Measurements from ENCODE around the gene GCAT. TPM values are rescaled to one million over a fixed set of nuclear protein-coding genes. Genes with fewer than 3 reads are reported as not detected.

Gene GCAT
- 16.9 TPM for total RNA-seq

DNA sequence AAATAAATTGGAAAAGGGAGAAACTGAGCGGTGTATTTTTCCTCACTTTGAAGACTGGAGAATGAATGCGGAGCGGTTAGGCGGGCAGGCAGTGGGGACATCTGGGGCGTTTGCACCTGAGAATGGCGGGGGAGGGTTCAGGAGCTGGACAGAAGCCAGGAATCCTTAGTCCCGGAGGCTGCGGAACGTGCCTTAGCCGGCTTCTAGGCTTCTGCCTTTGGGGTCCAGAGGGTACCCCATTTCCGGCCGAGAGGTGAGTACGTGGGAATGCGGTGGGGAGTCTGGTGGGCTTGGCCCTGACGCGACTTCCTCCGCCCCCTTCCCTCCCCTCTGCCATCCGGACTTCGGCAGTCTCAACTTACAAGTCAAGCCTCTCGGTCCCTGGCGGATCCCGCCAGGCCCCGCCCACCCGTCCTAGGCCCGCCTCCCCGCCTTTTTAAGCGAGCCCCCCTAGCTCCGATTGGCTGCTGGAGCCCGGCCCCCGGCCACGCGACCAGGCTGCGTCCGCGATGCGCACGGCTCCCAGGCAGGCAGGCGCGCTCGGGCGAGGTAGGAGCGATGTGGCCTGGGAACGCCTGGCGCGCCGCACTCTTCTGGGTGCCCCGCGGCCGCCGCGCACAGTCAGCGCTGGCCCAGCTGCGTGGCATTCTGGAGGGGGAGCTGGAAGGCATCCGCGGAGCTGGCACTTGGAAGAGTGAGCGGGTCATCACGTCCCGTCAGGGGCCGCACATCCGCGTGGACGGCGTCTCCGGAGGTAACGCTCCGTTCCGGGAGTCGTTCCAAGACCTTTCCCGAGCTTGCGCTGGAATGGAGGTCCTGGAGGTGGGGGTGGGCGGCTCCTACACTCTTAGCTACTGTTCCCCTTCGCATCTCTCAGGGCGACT lies at the start of gene GCAT:
GCAT (plus strand) TSS at position 525 of the 884 bp plus-strand sequence; CDS start at position 559, 34 bp downstream.

DNA sequence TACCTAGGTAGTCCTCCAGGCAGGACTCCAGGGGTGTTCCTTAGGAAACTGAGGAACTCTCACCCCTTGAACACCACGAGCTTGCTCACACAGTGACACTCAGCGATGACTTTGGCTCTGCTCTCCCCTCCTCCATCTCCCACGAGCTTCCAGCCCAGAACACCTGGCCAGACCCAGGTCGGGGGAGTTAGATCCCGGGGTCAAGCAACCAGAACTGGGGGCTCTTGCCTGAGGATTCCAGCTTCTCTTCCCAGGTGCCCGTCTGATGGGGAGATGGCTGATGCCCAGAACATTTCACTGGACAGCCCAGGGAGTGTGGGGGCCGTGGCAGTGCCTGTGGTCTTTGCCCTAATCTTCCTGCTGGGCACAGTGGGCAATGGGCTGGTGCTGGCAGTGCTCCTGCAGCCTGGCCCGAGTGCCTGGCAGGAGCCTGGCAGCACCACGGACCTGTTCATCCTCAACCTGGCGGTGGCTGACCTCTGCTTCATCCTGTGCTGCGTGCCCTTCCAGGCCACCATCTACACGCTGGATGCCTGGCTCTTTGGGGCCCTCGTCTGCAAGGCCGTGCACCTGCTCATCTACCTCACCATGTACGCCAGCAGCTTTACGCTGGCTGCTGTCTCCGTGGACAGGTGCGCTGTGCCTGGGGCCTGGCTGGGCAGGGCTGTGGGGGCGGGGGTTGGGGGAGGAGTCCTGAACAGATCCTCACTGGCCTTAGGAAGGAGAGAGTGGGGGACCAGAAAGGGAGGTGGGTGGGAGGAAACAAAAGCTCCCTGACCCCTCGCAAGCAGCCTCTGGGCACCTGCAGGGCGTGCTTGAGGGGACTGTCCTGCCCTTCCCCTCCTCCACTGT lies 15.6 kb downstream of the GCAT start, which contains the start of gene GALR3:
GALR3 (plus strand) TSS at position 249 of the 852 bp plus-strand sequence; CDS start at position 274, 25 bp downstream.

DNA sequence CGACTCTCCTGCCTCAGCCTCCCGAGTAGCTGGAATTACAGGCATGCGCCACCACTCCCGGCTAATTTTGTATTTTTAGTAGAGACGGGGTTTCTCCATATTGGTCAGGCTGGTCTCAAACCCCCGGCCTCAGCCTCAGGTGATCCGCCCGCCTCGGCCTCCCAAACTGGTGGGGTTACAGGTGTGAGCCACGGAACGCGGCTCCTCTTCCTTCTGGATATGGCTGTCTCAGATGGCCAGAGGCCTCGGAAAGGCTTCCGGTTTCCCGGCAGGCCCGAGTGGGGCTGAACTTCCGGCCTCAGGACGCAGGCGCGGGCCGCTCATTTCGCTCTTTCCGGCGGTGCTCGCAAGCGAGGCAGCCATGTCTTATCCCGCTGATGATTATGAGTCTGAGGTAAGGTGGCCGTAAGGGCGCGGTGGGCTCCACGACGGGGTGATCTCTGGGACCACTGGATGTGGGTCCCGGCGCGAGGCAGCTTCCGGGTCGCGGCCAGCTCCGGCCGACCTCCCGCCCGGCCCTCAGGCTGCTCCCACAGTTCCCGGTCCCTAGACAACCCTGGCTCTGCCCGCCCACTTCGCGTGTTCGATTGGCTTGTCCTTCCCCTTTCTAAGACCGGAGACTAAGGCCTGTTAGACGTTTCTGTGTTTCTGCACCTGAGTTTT lies 41.5 kb downstream of the GCAT start, which contains the start of gene EIF3L:
EIF3L (plus strand) TSS at position 331 of the 663 bp plus-strand sequence; CDS start at position 362, 31 bp downstream.

Small RNAs within 50 kb of the gene (small RNA-seq; reads per million reads assigned to genes)
- gene MIR659 (ENCODE audit: low replicate concordance): 0.49 reads per million, percentile 60 among the genes with 10 or more reads in this experiment

Other genes with a start within 250 kb of the GCAT start
- gene CDC42EP1, start 247.5 kb upstream of the GCAT start, total RNA-seq: 40.2 TPM
- gene LGALS2, start 227.8 kb upstream of the GCAT start, total RNA-seq: 8.2 TPM
- 52.0 TPM for gene GGA1, start 199.1 kb upstream of the GCAT start, total RNA-seq
- gene SH3BP1, start 168.3 kb upstream of the GCAT start, total RNA-seq: 11.7 TPM
- 11.3 TPM for gene PDXP, start 149.2 kb upstream of the GCAT start, total RNA-seq
- 895 TPM for gene LGALS1, start 132.3 kb upstream of the GCAT start, total RNA-seq
- gene NOL12, start 121.6 kb upstream of the GCAT start, total RNA-seq: 13.5 TPM
- gene TRIOBP, start 110.9 kb upstream of the GCAT start, total RNA-seq: 94.7 TPM
- 0.23 TPM for gene GALR3, start 15.4 kb downstream of the GCAT start, total RNA-seq
- 23.7 TPM for gene ANKRD54, start 36.4 kb downstream of the GCAT start, total RNA-seq
- gene EIF3L, start 41.5 kb downstream of the GCAT start, total RNA-seq: 592 TPM
- gene MICALL1, start 98.4 kb downstream of the GCAT start, total RNA-seq: 26.1 TPM
- gene C22orf23, start 145.7 kb downstream of the GCAT start, total RNA-seq: 0.64 TPM
- 32.3 TPM for gene POLR2F, start 145.8 kb downstream of the GCAT start, total RNA-seq
- 1.9 TPM for gene SOX10, start 176.6 kb downstream of the GCAT start, total RNA-seq
- 32.1 TPM for gene PICK1, start 249.5 kb downstream of the GCAT start, total RNA-seq

Data from metanephros (tissue), 2 donors.